T-helper 2 cell treated with Interferon-gamma antibody and Interleukin-4, amounts not matched to agents 100 ng/mL and 5 ng/mL, for 36 hours (primary cell): ENCODE measurements around the gene CBX4. TPM values are rescaled to one million over a fixed set of nuclear protein-coding genes. Genes with fewer than 3 reads are reported as not detected.

Experiments
- intact Hi-C: fragments of 100-400 bp; cut with micrococcal nuclease; formaldehyde crosslinking; loops from one replicate; pipeline ENCODE4 v1.15.1; 2023
- total RNA-seq: library from RNA; stranded (reverse); gene quantifications from 2 replicates; pipeline ENCODE4 v1.2.3, GENCODE V29; 2022

Gene CBX4
- total RNA-seq, 1 donor from 2014 or later: 30.9 TPM

DNA sequence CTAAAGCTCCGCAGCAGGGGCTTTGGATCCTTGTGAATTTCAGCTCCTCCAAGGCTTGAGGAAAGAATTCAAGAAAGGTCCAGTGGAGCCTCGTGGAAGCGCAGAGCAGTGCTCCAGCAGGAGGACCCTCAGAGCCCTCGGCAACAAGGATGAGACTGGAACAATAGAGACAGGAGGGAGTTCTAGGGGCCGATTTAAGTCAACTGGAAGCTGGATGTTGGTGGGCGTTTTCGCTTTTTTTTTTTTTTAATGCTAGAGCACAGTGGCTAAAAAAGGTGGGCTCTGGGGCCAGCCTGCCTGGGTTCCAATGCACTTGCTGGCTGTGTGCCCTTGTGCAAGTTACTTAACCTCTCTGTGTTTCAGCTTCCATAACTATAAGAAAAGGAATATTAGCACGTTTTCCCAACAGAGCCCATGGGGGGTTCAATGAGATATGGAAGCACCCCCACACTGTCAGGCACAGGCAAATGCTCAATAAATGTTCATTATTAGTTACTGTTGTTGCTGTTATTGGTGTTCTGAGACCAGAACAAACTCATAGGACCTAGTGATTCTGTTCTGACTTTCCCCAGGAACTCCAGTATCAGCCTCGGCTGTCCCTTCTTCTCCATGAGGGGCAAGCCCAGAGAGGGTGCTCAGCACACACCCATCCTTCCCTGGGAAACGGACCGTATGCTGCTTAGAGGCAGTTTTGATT lies 37.1 kb downstream of the CBX4 start:
- intact Hi-C loops: no loop called here

DNA sequence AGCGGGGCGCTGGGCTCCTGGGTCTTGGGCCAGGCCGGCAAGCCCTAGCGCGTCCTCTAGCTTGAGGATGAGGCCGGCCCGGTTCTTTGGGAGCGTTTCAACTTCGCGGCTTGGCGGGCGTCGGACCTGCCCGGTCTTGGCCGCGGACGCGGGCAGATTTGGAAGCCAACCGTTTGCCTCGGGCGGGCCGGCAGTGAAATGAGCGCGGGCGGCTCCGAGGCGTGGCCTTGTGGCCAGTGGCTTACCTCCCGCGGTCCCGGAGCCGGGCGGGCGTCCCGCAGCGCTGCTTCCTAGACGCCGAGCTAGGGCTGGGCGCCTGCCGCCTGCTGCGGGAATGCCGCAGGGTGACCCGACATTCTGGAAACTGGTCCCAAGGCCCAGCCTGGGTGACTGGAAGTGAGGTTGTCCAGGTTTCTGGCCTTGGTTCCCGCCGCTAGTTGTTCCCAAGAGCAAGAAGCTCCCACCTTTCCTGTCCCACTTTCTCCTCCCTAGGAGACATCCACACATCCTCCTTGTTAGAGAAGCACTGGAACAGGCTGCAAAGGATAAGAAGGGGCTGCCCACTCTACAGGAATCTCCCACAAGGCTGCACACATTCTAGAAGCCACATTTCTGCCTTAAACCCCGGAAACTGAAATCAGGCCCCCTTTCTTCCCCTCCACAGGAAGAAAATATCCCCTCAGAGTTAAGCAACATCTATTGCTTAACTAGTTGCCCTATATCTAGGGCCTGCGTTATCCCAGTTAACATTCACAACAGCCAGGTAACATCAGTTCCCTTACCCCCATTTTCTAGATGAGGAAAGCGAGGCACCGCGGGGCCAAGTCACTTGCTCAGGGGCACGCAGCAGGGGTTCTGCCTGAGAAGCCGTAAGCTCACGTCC lies 37.8 kb downstream of the CBX4 start:
- intact Hi-C loops: no loop called here

DNA sequence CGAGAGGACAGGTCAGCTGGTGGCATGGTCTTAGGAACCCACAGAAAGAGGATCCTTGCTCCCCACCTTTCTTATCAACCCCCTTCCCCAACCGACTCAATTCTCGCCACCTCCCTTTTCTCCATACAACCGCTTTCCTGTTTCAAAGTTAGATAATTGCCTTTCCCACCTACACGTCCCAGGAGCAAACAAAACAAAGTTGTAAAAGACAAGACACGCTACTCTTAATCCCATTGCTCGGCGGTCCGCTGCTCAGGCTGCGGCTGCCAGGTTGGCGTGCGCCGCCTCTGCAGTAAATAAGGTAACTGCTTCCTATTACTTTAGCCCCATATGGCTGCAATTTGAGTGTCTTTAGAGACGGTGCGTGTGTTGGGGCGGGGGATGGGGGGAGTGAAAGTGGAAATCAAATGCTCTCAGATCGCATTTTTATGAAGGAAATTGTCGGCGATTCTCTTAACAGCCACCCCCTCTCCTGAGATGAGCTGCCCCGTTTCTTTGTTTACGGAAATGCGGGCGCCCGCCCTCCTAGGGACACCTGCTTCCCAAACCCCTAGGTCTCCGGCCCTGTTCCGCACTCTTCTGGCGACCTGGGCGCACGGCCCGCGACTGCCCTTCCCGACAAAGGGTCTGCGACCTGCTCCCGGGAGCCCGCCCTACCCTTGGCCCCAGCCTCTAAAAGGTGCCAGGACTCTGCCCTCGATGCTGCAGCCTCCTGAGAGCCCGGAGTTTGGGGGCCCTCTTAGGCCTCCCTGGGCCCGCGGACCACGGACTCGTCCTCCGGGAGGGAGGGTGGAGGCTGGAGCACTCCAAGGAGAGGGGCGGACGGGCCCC lies 38.7 kb downstream of the CBX4 start:
- intact Hi-C loops: no loop called here

DNA sequence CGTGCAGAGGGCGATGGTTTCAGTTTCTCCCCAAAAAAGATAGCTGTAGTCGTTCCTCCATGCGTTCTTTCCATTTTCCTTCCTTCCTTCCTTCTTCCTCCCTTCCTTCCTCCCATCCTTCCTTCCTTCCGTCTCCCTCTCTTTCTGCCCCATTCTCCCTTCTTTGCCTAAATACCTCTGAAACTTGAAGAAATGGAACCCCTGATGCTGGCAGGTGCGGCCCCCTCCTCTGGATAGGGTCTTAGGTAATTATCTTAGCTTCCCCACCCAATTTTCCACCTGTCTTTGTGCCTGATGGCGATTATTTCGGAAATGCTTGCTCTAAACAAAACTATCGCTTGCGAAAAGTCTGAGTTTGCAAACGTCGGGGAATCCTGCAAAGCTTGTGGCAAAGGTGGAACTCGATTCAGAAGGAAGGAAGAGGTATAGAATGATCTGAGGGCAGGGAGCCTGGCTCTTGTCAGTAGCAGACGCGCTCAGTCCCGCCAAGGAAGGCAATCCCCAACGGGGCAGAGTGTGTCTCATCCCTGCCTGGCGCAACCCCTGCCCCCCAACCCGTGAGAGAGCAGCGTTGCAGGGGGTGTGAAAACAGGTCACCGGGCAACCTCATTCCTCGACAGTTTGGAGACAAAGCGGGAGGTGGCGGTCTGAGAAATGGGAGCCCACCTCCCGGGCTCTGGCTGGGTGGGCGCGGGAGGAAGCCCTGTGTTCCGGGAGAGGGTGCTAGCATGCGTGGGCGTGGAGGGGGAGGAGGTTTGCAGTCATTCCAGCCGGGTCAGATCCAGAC lies 39.5 kb downstream of the CBX4 start:
- intact Hi-C loops: loop anchor here (5.0 kb wide), 2 partner anchors 198 to 1713 kb away; partner anchors contain the start of gene ACTG1

DNA sequence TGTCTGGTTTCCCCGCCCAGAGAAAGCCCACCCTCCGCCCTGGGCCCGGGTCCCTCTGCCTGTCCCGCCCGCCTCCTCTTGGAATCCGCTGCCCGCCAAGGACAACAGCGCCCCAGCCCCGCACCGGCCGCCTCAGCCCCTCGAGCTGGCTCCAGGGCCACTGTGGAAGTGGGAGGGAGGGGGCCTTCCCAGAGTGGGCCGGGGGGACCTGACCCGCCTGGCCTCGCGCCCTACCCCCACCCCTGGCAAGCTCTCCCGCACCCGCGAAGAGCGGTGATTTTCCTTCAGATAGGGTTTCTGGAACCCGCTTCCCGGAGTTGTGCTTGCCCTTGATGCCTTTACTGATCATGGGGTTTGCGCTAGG lies 40.1 kb downstream of the CBX4 start:
- intact Hi-C loops: loop anchor here (5.0 kb wide), 2 partner anchors 198 to 1713 kb away; partner anchors contain the start of gene ACTG1

DNA sequence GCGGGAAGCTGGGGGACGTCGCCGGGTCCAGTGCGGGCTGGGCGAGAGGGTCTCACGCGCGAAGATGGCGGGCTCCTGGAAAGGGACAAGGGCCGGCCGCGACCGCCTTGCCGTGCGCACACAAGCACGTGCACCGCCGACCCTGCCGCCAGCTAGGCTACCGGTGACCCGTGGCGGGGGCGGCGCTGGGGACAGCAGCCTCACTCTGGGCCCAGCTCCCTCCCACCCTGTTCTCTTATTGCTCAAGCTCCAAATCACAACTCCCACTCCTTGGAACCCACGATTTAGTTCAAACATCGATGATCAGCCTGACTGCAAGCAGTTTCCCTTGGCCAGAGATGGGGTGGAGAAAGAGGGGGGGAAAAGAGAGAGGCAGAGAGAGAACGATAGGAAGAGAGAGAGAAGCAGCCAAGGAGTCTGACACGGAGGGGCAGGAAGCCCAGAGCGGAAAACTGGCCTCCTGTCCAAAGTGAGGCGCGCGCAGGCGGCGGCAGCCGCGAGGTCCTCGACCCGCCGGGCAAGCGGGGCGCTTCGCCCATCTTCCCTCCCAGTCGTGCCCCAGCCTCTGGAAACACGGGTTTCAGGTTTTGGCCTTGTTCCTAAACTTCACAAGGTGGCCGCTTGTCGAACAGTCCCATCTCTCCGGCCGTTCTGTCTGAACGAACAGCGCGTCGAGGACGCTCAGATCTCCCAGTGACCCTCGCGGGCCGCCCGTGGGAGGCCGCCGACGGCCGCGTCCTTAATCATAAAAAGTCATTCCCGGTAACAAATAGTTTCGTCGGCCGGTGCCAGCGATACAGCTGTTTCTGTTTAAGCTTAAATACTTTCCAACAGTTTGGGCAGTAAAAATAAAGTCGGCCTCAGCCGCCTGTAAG lies 40.7 kb downstream of the CBX4 start:
- intact Hi-C loops: loop anchor here (5.0 kb wide), 2 partner anchors 199 to 1714 kb away; partner anchors contain the start of gene ACTG1

DNA sequence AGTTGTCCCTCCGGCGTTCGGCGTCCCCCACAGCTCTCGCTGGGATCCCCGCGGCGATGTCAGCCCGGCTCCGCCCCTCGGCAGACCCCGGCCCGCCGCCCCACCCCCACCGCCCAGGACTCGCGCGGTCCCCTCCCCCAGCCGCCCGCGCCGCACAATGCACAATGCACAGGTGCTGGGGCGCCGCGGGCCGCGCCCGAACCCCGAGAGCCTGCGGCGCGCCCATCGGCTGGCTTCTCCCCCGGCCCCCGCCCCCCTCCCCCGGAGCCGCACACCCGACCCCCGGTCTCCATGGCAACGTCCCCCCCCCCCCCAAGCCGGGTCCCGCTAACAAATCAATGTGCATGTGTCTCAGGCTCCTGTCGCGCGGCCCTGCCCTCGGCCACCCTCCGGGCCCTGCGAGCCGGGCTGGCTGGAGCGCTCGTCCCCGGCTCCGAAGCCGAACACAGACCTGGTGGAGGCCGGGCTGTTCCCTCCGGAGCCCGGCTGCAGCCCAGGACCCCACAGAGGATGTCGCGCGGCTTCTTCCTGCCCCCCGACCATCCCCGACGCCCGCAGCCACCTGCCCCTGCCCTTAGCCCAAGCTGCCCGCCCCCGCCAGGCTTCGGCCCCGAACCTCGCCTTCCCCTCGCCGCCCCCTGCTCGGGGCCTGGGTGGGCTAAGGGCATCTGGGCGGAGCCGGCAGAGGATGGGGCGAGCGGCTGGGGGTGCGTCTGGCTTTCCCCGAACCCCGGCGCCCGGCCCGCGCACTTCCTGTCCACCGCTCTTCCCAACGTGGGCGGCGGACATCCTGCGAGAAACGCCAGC lies 41.5 kb downstream of the CBX4 start:
- intact Hi-C loops: loop anchor here (1.0 to 5.0 kb wide), 6 partner anchors 13 to 1715 kb away; partner anchors contain the start of genes ACTG1 and CBX2

DNA sequence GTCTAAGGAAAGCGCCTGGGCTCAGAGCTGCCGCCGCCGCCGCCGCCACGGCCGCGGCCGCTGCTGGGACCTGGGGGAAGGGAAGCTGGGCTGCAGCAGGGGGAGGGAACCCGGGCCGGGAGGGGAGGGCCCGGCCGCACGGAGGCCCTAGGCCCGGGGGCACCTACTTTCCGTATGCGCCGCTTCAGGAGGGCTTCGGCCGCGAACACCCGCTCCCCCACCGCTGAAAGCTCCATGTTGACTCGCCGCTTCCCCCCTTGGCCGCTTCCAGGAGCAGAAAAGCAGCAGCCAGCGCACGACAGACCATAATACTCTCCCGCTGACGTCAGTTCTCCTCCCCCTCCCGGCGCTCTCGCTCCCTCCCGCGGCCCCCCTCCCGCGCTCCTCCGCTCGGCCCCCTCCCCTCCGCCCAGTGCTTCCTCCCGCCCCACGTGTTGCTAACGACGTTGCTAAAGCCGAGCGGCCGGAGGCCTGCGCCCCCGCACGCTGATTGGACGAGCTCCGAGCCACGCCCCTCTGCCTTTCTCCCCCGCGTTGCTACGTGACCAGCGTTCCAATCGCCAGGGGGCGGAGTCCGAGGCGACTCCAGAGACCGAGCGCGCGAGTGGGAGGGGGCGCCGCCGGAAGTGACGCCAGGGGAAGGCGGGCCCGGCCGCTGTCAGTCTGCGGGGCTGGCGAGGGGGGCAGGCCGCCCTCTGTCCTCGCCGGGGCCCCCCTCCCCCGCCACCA lies 42.3 kb downstream of the CBX4 start, which contains the start of gene CBX8:
TSS of gene CBX8 (minus strand) at position 315 of the 729 bp plus-strand sequence. CDS start at position 236, 79 bp downstream.
- intact Hi-C loops: loop anchor here (1.0 to 5.0 kb wide), 6 partner anchors 14 to 1715 kb away; partner anchors contain the start of genes ACTG1 and CBX2

DNA sequence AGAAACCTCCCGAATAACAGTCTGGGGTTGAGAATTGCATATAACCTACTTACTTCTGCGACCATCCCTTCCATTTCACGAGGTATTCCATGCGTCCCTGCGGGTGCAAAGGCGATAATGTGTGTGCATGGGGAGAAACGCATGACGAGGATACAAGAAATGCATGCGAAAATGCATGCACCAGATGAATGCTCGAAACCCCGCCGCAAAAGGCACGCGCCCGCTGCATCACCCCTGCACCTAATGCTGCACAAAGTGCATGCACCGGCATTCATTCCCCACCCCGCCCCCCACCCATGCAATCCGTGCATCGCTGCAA lies 42.8 kb downstream of the CBX4 start:
- intact Hi-C loops: loop anchor here (2.0 to 5.0 kb wide), 4 partner anchors 14 to 1716 kb away; partner anchors contain the start of gene ACTG1

DNA sequence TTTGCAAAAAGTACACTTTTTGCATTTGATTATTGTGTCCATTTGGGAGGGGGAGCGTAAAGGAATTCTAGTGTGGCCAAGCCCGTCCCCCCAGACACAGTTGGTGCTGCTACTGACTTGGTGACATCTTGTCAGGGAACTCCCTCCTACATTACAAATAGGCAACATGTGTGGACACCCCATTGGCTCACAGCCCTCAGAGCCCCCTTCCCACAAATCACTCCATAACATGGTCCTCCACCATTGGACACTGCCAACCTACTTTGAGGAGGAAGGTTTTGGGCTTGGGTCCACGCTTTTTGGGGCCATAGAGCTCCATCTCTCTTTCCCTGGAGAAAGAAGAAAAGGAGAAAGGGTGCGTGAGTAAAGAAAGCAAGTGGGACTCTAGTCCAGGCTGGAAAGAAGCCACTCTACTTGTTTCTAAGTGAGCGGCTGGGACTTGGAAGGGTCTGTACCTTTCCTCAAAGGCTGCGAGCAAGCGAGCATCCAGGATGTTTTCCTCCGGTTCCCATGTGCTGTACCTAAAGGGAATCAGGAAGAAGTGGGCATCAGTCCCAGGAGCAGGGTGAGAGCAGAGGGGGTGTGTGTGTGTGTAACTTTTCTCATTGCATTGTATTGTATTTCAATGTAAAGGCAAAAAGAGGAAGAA lies 43.3 kb downstream of the CBX4 start:
- intact Hi-C loops: loop anchor here (2.0 to 5.0 kb wide), 4 partner anchors 15 to 1716 kb away; partner anchors contain the start of gene ACTG1

DNA sequence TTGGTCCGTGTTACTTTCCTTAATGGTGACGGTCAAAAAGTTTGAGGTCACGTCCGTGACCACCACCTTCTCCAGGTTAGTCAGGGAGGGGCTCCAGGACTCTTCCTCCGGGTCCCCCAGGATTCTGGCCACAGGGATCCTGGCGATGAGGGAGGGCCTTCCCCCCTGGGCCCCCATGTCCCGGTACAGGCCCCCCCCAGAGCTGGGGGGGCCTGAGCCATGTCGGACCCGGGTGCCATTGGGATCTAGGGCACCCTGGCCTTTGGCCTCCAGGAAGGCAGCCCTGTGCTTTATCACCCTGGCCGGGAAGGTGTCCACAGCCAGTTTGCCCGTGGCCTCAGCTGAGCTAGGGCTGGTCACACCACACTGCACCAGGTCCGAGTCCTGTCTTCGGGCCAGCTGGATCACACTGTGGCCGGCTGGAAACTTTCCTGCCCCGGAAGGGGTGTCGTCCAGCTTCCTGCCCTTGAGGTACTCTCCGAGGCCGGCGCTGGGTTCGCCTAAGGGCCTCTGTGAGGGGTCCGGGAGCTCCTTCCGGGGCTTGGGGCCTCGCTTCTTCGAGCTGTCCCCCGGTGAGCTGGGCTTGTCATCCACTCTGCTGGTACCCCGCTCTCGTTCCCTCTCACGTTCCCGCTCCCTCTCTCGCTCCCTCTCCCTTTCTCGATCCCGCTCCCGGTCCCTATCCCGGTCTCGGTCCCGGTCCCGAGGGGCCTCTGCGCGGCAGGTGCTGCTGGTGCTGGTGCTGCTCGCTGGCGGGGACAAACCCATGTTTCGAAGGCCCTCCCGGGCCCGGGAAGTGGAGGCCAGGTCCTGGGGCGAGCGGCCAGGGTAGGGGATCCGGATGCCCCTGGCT lies 44.4 kb downstream of the CBX4 start:
- intact Hi-C loops: loop anchor here (5.0 kb wide), 2 partner anchors 202 to 1717 kb away; partner anchors contain the start of gene ACTG1

DNA sequence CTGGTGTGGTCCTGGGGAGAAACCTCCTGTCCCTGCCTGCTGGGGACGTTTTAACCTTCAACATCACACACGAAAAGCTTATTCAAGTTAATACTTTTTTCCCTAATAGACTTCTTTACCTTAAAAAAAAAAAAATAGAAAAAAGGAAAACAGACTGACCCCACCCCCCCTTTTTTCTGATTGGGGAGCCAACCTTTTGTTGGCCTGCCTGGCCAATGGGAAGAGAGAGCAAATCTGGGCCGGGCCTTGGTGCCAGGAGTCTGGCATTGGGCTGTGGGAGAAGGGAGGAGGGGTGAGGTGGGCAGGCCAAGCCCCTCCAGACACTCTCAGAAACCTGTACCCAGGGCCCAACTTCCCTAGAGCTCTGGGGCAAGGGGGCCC lies 45.3 kb downstream of the CBX4 start:
- intact Hi-C loops: no loop called here

DNA sequence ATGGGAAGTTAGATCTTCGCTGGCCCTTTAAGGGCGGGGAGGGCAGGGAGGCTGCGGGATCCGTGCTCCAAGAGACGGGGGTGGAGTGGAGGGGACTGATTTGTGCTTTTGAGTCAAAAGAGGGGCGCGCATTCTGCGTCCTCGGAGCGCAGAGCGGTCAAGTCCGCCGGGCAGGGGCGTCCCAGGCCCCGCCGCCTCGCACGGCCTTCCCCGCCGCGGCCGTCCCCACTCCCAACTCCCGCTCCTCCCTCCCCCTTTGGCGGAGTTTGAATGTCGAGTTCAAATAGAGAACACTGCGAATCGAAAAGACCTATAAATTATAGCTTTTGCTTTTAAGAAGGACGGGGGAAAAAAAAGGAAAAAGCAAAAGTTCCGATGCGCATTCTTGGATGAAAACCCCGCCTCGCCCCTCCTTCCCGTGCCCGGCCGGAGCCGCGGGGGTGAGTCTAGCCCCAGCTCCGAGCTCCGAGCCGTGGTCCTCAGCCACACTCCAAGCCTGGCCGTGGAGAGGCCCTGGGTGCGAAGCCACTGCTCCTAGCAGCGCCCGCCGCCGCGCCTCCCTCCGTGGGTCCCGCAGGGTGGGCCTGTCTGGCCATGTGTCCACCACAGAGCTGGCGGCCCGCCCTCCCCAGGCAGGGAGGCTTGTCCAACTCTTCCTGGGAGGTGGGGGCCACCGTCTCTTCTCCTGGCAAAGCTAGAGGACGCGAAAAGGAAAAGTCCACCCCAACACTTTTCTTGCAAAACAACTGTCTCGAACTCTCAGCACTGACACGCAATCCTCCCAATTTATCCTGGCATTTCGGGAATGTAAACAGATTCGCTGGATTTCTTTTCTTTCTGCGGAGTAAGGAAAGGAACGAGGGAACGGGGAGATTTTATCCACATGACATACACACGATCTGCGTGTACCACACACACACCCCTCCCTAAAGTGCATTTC lies 46.0 kb downstream of the CBX4 start:
- intact Hi-C loops: no loop called here

DNA sequence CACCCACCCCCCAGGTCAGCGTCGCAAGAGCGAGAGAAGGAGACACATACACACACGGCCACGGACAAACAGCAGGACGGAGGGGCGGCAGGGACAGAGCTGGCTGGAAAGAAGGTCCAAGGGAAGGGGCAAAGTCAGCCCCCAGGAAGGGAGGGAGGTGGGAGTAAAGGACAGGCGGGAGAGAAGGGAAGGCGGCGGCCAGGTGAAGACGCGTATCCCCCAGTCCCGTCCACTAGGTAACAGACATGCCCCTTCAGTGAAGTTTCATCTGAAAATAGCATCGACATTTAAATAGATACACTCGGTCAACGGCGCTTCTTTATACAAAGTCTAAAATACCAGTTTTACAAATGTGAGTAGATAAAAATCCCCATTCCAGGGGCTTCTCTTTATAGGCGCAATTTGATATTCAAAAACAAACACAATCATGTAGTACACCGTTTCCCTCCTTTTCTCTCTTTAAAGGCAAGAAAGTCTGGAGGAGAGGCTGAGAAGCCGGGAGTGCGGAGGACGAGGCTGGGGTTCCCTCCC lies 46.8 kb downstream of the CBX4 start:
- intact Hi-C loops: no loop called here

DNA sequence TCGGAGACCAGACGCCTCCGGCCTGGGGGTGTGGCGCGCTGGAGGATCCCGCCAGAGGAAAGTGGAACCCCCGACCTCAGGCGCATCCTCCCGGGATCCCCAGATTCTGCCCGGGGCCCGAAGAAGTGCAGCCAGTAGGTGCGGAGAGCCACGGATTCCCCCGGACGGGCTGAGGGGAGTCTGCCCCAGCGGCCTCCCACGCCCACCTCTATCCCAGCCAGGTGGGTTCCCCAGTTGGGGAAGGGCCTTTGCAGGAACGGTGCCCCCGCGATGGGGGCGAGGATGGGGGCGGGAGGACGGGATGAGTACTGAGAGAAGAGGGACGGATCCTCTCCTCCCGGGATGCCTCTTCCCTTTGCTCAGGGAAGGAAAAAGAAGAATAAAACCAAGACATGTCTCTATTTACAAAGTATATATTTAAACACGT lies 47.5 kb downstream of the CBX4 start:
- intact Hi-C loops: no loop called here
